H7 (cell line): ENCODE results near the gene NEK4. TPM values are rescaled to one million over a fixed set of nuclear protein-coding genes. Genes with fewer than 3 reads are reported as not detected.

Experiments used
- DNase-seq: peaks from one replicate; pipeline ENCODE4 v3.0.0; 2012
- H3K27me3 ChIP-seq: 2 replicates; pipeline ENCODE4 v1.6.0; 2011; ENCODE audit warnings: mild to moderate bottlenecking, low read length; ENCODE audit not compliant: control insufficient read depth, insufficient read depth
- H3K36me3 ChIP-seq: replicated peaks from 2 replicates; pipeline ENCODE4 v1.5.1; 2011; ENCODE audit warnings: low read length; ENCODE audit not compliant: control insufficient read depth, insufficient read depth
- H3K4me3 ChIP-seq: 2 replicates; pipeline ENCODE4 v1.5.1; 2011; ENCODE audit warnings: low read depth, mild to moderate bottlenecking, control low read depth, low read length, moderate library complexity; ENCODE audit not compliant: insufficient read depth
- total RNA-seq: library from RNA; depleted of rRNA; stranded (reverse); fragments of >200 nt; shearing (Covaris generic); gene quantifications from 2 replicates; pipeline ENCODE4 v1.2.3, GENCODE V29; 2014

NEK4 gene
- total RNA-seq, 1 experiment from 2014 or later: 26.2 TPM

GRCh38 chr3:52798978-52799476 lies 28.3 kb upstream of the NEK4 start:
- Histone ChIP-seq H3K27me3 (no peaks in the 10 kb centered on the region), H3K4me3 (no peak overlapping the region), H3K36me3 (no peaks in the 10 kb centered on the region)
- DNase-seq: peak; percentile 97

DNA sequence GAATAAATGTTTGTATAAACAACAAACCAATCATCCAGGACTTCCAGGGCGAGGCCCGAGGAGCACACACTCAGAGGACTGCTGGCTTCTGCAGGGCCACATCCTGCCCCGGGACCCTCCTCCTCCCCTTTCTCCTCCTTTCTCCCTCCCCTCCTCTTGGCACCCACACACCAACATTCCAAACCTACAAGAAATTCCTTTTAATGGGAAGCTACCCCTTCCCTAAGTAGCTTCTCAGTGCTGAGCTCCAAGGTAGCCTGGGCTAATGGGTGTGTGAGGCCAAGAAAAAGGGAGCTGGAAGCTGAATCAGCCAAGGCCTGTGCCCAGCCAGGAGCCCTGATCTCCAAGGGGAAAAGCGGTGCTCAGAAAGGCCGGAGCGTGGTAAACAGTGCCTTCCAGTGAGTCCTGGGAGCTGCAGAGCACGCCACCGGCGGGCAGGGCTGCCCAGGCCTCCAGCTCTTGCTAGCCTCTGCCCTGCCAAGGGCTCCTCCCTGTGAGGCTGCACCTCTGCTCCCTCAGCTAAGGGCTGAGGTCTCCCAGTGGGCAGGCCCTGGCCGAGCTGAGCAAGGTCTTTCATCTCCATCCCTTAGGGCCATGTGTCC lies 27.7 kb upstream of the NEK4 start:
- DNase-seq: no peak
- no peaks in the 10 kb centered on the region for H3K36me3 ChIP-seq
- no peak overlapping the region for H3K4me3 ChIP-seq
- H3K27me3 ChIP-seq: no peaks in the 10 kb centered on the region

DNA sequence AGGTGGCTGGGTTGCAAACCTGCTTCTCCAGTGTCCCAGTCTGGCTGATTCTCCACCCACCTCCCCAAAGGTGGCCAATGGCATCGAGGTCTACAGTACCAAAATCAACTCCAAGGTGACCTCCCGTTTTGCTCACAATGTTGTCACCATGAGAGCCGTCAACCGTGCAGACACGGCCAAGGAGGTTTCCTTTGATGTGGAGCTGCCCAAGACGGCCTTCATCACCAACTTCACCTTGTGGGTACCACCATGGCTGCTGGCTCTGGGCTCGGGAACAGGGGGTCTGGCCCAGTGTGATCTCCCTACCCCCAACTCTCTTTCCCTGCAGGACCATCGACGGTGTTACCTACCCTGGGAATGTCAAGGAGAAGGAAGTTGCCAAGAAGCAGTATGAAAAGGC lies 25.7 kb upstream of the NEK4 start:
- Histone ChIP-seq H3K4me3 (no peak overlapping the region), H3K27me3 (no peaks in the 10 kb centered on the region), H3K36me3 (no peaks in the 10 kb centered on the region)
- DNase-seq: no peak

DNA sequence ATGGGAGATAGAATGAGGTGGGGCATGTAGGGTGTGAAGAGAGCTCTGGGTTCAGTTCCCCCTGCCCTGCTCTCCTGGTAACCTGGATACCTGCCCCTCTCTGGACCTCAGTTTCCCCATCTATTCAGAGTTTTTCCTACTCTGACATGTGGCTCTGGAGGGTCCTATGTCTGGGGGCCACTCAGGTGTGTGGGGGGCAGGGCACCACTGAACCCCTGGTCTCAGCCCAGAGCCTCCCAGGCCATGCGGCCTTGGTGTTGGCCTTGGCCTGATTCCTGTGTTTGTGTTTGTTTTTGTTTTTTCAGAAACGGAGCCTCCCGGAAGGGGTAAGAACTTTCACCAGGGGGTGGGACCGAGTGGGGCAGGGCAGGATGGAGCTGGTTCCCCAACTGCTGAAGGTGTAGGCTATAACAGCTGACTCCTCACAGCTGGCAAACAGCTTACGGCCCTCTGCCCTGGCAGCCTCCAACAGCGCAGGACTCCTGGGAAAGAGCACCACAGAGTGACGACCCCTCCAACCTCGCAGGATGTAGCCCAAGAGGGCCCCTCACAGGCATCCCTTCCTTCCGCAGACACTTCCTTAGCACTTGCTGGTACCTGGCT lies 24.7 kb upstream of the NEK4 start:
- DNase-seq: no peak
- no peaks in the 10 kb centered on the region for H3K27me3 ChIP-seq
- H3K36me3 ChIP-seq: no peaks in the 10 kb centered on the region
- H3K4me3 ChIP-seq: no peak overlapping the region

DNA sequence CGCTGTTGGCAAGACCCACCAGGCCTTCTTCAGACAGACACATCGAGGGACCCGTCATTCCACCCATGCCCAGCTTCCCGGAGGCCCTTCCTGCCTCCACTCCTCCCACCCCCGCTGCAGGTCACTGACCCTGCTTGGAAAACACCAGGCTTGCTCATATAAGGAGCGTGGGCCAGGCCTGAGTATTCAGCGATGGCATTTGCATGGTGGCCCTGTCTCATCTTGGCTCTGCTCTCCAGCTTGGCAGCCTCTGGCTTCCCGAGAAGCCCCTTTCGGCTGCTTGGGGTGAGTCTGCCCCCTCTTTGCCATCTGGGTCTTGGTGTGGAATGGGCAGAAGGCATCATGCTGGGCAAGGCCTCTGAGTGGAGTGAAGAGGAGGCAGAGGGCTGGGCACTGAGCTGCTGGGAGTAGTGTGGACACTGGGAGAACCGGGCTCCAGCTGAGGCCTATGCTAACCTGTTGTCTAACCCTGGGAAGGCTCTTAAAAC lies 23.9 kb upstream of the NEK4 start, which contains the start of gene ITIH3:
Gene ITIH3, plus strand, starts transcription at position 185 of the 488 bp plus-strand sequence. Its CDS starts 8 bp downstream, at position 193.
- Histone ChIP-seq H3K4me3 (no peak within 1 kb of the TSS), H3K27me3 (no peaks in the 10 kb centered on the region), H3K36me3 (no peaks in the 10 kb centered on the region)
- DNase-seq: no peak

GRCh38 chr3:52793702-52794611 lies 23.2 kb upstream of the NEK4 start:
- no peak for DNase-seq
- Histone ChIP-seq H3K36me3 (no peaks in the 10 kb centered on the region), H3K4me3 (no peak overlapping the region)

GRCh38 chr3:52792961-52793695 lies 22.4 kb upstream of the NEK4 start:
- Histone ChIP-seq H3K36me3 (no peaks in the 10 kb centered on the region), H3K4me3 (no peak overlapping the region), H3K27me3 (no peaks in the 10 kb centered on the region)
- no peak for DNase-seq

More at GRCh38 chr3:52793702-52794611, 23.2 kb upstream of the NEK4 start:
- no peaks in the 10 kb centered on the region for H3K27me3 ChIP-seq

GRCh38 chr3:52792413-52792812 lies 21.7 kb upstream of the NEK4 start:
- Histone ChIP-seq H3K4me3 (no peak overlapping the region), H3K27me3 (no peaks in the 10 kb centered on the region), H3K36me3 (no peaks in the 10 kb centered on the region)
- peak; percentile 91 for DNase-seq

- Histone ChIP-seq H3K36me3 (no peaks in the 10 kb centered on the region), H3K27me3 (no peaks in the 10 kb centered on the region), H3K4me3 (no peak overlapping the region)
- DNase-seq: no peak
Measured at GRCh38 chr3:52791928-52792327, 21.2 kb upstream of the NEK4 start.

GRCh38 chr3:52791366-52791765 lies 20.6 kb upstream of the NEK4 start:
- H3K4me3 ChIP-seq: no peak overlapping the region
- no peaks in the 10 kb centered on the region for H3K27me3 ChIP-seq
- no peak for DNase-seq
- H3K36me3 ChIP-seq: no peaks in the 10 kb centered on the region

- no peak for DNase-seq
- Histone ChIP-seq H3K4me3 (no peak overlapping the region), H3K36me3 (no peaks in the 10 kb centered on the region), H3K27me3 (no peaks in the 10 kb centered on the region)
Measured at GRCh38 chr3:52790741-52791140, 20.0 kb upstream of the NEK4 start.

- Histone ChIP-seq H3K4me3 (no peak overlapping the region), H3K27me3 (no peaks in the 10 kb centered on the region), H3K36me3 (no peaks in the 10 kb centered on the region)
- DNase-seq: peak; percentile 34
Measured at GRCh38 chr3:52790337-52790736, 19.6 kb upstream of the NEK4 start.

DNA sequence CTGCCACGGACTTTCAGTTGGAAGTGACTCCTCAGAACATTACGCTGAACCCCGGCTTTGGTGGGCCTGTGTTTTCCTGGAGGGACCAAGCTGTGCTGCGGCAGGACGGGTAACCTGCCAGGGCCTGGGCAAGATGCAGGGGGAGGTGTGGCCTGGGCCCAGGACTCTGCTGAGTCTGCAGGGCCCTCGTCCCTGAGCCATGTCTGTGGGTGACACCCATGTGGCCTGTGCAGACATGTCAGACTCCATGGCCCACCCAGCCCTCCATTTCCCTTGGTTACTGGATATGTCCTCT lies 19.0 kb upstream of the NEK4 start:
- no peaks in the 10 kb centered on the region for H3K27me3 ChIP-seq
- H3K36me3 ChIP-seq: no peaks in the 10 kb centered on the region
- DNase-seq: no peak
- no peak overlapping the region for H3K4me3 ChIP-seq
